Raji (cell line): Measurements from ENCODE around the gene HSD17B11.

ENCODE experiments used
- POLR2A ChIP-seq: IDR thresholded peaks from 2 replicates; pipeline ENCODE4 v1.6.1; 2011; ENCODE audit warnings: low read depth, low read length, control low read depth; ENCODE audit not compliant: insufficient read depth

Gene HSD17B11

GRCh38 chr4:87390891-87391575 is at the start of gene HSD17B11:
Gene HSD17B11 (minus strand): TSS chr4:87391188. CDS start chr4:87391070, 118 bp downstream.
- peak; percentile 69 for TF ChIP-seq POLR2A

GRCh38 chr4:87433342-87433741 is 42.4 kb upstream of the HSD17B11 start:
- no peak for TF ChIP-seq POLR2A

- no peak for TF ChIP-seq POLR2A
Measured at GRCh38 chr4:87430038-87430437, 39.0 kb upstream of the HSD17B11 start.

GRCh38 chr4:87428979-87429378 is 38.0 kb upstream of the HSD17B11 start:
- no peak for TF ChIP-seq POLR2A

GRCh38 chr4:87427518-87427868 is 36.5 kb upstream of the HSD17B11 start:
- TF ChIP-seq POLR2A = no peak

- TF ChIP-seq POLR2A = no peak
Measured at GRCh38 chr4:87426865-87427517, 36.0 kb upstream of the HSD17B11 start.

GRCh38 chr4:87425711-87426110 is 34.7 kb upstream of the HSD17B11 start:
- no peak for TF ChIP-seq POLR2A

GRCh38 chr4:87423317-87424098 is 32.5 kb upstream of the HSD17B11 start:
- no peak for TF ChIP-seq POLR2A

- TF ChIP-seq POLR2A = peak; percentile 89
Measured at GRCh38 chr4:87422104-87423052, 31.4 kb upstream of the HSD17B11 start, which contains the start of gene NUDT9. Gene NUDT9 (plus strand): TSS chr4:87422573. CDS start chr4:87422906, 333 bp downstream.

- TF ChIP-seq POLR2A = no peak
Measured at GRCh38 chr4:87420276-87420830, 29.4 kb upstream of the HSD17B11 start.

- TF ChIP-seq POLR2A = no peak
Measured at GRCh38 chr4:87419578-87420249, 28.7 kb upstream of the HSD17B11 start.

GRCh38 chr4:87416965-87417364 is 26.0 kb upstream of the HSD17B11 start:
- no peak for TF ChIP-seq POLR2A

- no peak for TF ChIP-seq POLR2A
Measured at GRCh38 chr4:87414816-87415215, 23.8 kb upstream of the HSD17B11 start.

- TF ChIP-seq POLR2A = no peak
Measured at GRCh38 chr4:87410679-87411078, 19.7 kb upstream of the HSD17B11 start.
